ENCODE results near the gene CCDC192.

The CCDC192 gene

DNA sequence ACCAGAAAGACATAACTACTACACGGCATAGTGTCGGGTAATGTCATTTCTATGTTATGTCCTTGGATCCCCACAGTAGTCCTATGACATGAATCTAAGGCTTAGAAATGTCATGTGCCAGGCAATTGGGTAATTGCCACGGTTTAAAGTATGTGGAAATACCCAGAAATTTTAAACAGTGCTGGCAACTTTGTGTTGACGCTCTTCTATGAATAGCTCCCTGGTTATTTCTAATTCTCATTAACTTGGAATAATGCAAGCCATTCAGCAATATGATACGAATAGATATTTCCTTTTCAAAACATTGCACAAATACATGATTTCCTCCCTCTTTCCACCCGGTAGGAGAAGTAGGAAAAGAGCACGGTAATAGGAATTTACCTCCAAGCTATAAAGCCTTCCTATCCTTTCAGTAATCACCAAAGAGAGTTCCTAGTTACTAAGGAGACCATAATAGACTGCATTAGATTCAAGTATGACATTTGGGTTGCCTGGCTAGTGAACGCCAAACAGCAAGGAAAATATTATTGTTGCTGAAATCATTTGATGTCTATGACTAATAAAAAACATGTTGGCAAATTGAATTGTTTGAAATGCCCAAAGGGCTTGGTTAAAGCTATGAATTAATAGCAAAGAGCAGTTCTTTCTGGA is 168.4 kb downstream of the CCDC192 start:
- FAIRE-seq, result peak; percentile 63
- DNase-seq (ENCODE audit: insufficient read length, low spot score), result no peak

DNA sequence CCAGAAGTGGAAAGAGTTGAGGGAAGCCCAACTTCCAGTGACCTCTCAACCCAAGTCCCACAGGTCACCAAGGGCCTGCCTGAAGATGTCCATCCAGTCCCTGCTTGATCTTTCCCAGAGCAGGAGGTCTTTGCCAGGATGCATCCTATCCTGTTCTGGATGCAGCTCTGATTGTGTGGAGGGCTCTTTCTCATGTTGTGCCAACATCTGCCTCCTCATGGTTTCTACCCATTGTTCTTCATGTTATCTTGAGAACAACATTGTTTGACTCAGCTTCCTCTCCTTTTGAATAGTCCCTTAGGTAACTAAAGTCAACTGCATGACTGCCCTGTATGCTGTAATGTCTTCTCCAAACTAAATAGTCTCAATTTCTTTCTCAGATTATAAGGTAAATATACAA is 169.3 kb downstream of the CCDC192 start:
- FAIRE-seq, result no peak
- DNase-seq (ENCODE audit: insufficient read length, low spot score), result no peak

GRCh38 chr5:127875235-127876021 is 172.2 kb downstream of the CCDC192 start:
- peak; percentile 36 for DNase-seq (ENCODE audit: insufficient read length, low spot score)
- FAIRE-seq, result peak; percentile 98

- FAIRE-seq (no peak), DNase-seq (ENCODE audit: insufficient read length, low spot score) (no peak)
Measured at GRCh38 chr5:127876384-127876783, 173.2 kb downstream of the CCDC192 start.

- no peak for DNase-seq (ENCODE audit: insufficient read length, low spot score)
- no peak for FAIRE-seq
Measured at GRCh38 chr5:127878174-127878750, 175.1 kb downstream of the CCDC192 start.

DNA sequence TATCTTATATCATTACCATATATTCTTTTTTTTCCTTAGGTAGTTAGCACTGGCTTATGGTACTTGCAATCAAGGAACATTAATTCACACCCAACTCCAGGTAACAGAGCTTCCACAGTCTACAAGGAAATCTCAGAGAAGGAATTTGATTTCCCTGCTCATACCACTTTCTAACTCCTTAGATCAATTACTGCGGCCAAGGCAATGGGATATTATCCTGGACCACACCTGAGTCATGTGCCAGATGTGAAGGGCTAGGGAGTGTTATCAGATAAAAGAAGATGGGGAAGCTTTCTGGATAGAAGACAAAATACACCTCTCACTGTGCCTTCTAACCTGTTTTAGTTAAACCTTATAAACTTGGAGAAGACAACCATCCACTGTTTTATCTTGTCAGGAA is 181.2 kb downstream of the CCDC192 start:
- no peak for DNase-seq (ENCODE audit: insufficient read length, low spot score)
- FAIRE-seq, result no peak

DNA sequence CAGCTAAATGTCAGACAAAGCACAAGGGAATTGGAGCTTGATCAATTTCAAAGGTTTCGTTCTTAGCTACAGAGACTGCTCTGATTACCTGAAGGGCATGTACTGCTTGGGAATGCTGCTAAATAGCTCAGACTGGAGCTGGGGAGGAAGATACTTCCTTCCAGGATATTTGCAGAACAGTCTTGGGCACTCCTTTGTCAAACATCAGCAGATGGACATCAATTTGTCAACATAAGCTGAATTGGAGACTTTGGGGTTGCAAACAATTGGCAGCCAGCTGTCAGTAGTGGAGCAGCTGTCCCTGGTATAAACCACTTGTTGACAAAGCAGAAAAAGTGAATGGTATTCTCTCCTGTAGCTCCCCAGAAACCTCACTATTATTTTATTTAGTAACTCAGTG is 182.0 kb downstream of the CCDC192 start:
- FAIRE-seq (no peak), DNase-seq (ENCODE audit: insufficient read length, low spot score) (no peak)

GRCh38 chr5:127886081-127886480 is 182.9 kb downstream of the CCDC192 start:
- DNase-seq (ENCODE audit: insufficient read length, low spot score) (no peak), FAIRE-seq (no peak)

- no peak for FAIRE-seq
- no peak for DNase-seq (ENCODE audit: insufficient read length, low spot score)
Measured at GRCh38 chr5:127887282-127887681, 184.1 kb downstream of the CCDC192 start.

DNA sequence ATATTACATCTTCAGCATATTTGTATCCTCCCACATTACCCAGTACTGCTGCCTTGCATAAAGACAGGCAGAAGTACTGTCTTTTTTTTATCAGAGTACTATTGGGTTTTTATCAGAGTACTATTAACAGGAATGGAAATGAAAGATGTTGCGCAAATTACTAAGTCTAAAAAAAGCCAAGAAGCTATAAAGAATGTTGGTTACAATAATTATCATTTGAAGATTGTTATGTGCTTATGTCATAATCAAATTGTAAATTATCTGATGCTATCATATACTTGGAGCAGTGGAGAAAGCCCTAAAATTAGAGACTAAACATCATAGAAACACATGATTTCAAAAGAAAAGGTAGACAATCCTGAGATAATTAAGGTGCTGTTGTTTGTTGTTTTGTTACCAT is 188.8 kb downstream of the CCDC192 start:
- DNase-seq (ENCODE audit: insufficient read length, low spot score) (no peak), FAIRE-seq (no peak)

GRCh38 chr5:127892467-127893207 is 189.4 kb downstream of the CCDC192 start:
- no peak for FAIRE-seq
- no peak for DNase-seq (ENCODE audit: insufficient read length, low spot score)

- no peak for FAIRE-seq
- no peak for DNase-seq (ENCODE audit: insufficient read length, low spot score)
Measured at GRCh38 chr5:127893232-127893631, 190.0 kb downstream of the CCDC192 start.

DNA sequence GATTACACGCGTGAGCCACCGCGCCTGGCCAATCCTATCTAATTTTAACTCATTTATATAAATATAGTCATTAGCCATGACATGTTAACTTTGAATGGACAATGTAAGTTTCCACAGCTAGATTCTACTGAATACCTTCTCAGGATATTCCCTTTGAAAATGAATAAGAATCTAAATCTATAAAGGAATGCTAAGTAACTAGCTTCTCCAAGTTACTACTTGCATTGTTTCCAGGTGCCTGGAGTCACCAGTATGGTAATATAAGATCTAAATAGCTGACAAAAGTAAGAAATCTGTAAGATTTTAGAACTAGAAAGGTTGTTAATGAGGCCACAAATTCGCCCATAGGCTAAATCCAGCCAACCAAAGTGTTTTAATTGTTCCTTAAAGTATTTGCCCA is 191.3 kb downstream of the CCDC192 start:
- FAIRE-seq, result no peak
- DNase-seq (ENCODE audit: insufficient read length, low spot score), result no peak

GRCh38 chr5:127898551-127899213 is 195.5 kb downstream of the CCDC192 start:
- no peak for FAIRE-seq
- no peak for DNase-seq (ENCODE audit: insufficient read length, low spot score)

GRCh38 chr5:127899214-127899610 is 196.0 kb downstream of the CCDC192 start:
- DNase-seq (ENCODE audit: insufficient read length, low spot score) (no peak), FAIRE-seq (no peak)

DNA sequence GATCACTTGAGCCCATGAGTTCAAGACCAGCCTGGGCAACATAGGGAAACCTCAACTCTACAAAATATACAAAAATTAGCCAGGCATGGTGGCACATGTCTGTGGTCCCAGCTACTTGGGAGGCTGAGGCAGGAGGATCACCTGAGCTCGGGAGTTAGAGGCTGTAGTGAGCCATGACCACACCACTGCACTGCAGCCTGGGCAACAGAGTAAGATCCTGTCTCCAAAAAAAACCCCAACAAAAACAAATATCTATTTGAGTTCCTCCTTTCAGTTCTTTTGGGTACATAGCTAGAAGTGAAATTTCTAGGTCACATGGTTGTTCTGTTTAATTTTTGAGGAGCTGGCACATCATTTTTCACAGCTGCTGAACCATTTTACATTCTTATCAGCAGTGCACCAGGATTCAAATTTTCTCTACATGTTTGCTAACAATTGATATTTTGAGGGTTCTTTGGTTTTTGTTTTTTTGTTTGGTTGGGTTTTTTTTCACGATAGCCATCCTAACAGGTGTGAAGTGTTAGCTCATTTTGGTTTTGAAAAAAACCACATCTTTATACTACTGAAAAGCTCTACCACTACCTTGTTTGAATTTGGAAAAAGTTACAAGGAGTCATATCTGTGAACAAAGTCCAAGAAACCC is 203.5 kb downstream of the CCDC192 start:
- no peak for DNase-seq (ENCODE audit: insufficient read length, low spot score)
- no peak for FAIRE-seq

DNA sequence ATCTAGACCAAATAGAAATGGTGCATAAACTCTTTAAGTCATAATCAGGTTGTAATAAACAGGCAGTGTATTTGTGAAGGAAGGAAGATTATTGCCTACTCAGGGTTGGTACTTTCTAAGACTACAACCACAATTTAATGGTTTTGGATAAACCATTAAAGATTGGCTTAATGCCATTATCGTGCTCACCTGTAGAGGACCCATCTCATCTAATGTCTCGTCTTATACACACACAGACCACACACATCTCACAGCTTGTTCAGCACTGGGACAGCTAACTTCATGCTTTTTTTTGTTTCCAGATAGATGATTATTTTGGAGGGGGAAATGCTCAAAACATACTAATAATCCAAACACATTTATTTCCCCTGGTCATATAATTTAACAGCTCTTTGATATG is 204.7 kb downstream of the CCDC192 start:
- no peak for FAIRE-seq
- DNase-seq (ENCODE audit: insufficient read length, low spot score), result no peak

DNA sequence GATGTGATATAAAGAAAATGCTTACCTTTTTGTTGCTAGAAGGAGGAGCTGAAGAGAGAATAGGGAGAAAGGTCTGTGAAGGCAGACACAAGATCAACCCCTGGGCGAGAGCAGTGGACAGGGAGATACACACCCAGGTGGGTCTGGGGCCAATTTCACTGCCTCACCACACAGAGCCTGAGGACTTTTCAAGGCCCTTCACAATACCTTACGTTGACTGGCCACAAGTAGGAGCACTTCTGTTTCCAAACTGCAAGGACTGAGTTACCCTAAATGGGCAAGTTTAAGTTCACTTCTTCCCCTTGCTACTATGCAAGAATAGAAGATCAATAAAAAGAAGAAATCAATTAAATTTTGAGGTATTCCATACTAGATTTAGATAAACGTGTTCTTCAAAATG is 205.9 kb downstream of the CCDC192 start:
- FAIRE-seq (peak; percentile 73), DNase-seq (ENCODE audit: insufficient read length, low spot score) (peak; percentile 14)

DNA sequence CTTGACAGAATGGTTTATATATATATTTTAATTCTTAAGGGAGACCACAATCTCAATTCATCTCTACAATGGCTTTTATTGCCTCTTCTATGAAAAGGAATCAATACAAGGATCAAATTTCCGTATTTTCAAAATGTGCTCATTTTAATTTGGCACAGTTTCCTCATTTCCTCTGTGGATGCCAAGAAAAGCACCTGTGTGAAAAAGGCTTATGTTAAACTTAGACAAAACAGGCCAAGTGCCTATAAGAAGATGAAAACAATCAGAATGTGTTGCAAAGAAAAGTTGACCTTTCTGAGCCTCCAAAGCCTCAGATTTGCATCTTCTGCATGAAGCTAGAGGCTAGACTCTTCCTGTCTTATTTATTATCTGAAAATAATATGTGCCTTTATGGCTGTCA is 206.6 kb downstream of the CCDC192 start:
- FAIRE-seq, result no peak
- no peak for DNase-seq (ENCODE audit: insufficient read length, low spot score)

GRCh38 chr5:127910307-127910956 is 207.2 kb downstream of the CCDC192 start:
- FAIRE-seq (no peak), DNase-seq (ENCODE audit: insufficient read length, low spot score) (no peak)
